ENCODE results near the gene RCL1.

GRCh38 chr9:4768681-4769080, 24.1 kb upstream of the RCL1 start:
- TF ChIP-seq CTCF (IDR thresholded peaks at IDR 0.05) (no peak), EZH2 (IDR thresholded peaks at IDR 0.05; ENCODE audit: borderline replicate concordance, insufficient read depth, low read depth, low read length, poor library complexity, severe bottlenecking) (no peak)

All from B cell (primary cell).